Hepatocyte (in vitro differentiated cells): ENCODE data around the gene CCDC183. TPM values are rescaled to one million over a fixed set of nuclear protein-coding genes. Genes with fewer than 3 reads are reported as not detected.

Experiments
- DNase-seq: peaks from one replicate; pipeline ENCODE4 v3.0.0-alpha.2; 2016; ENCODE audit warnings: low spot score
- H2AFZ ChIP-seq: fragments of 200-600 bp; sonication (generic); 2 replicates; pipeline ENCODE4 v1.6.0; 2016; ENCODE audit warnings: antibody characterized with exemption, mild to moderate bottlenecking
- H3K27ac ChIP-seq: fragments of 200-600 bp; sonication (generic); 2 replicates; pipeline ENCODE4 v1.5.1; 2016; ENCODE audit warnings: mild to moderate bottlenecking
- H3K27me3 ChIP-seq: fragments of 200-600 bp; sonication (generic); 2 replicates; pipeline ENCODE4 v1.6.1; 2016
- H3K36me3 ChIP-seq: fragments of 200-600 bp; sonication (generic); replicated peaks from 2 replicates; pipeline ENCODE4 v1.5.1; 2016; ENCODE audit warnings: low read depth; ENCODE audit not compliant: insufficient read depth
- H3K4me1 ChIP-seq: fragments of 200-600 bp; sonication (generic); 2 replicates; pipeline ENCODE4 v1.5.1; 2016; ENCODE audit warnings: mild to moderate bottlenecking, moderate library complexity; ENCODE audit not compliant: insufficient read depth
- H3K4me2 ChIP-seq: fragments of 200-600 bp; sonication (generic); 2 replicates; pipeline ENCODE4 v1.6.0; 2016
- H3K4me3 ChIP-seq: fragments of 200-600 bp; sonication (generic); 2 replicates; pipeline ENCODE4 v1.5.1; 2016; ENCODE audit warnings: mild to moderate bottlenecking
- H3K79me2 ChIP-seq: fragments of 200-600 bp; sonication (generic); 2 replicates; pipeline ENCODE4 v1.6.0; 2017; ENCODE audit warnings: mild to moderate bottlenecking
- H3K9me2 ChIP-seq: fragments of 200-600 bp; sonication (generic); replicated peaks from 2 replicates; pipeline ENCODE4 v1.6.0; 2017; ENCODE audit warnings: mild to moderate bottlenecking; ENCODE audit not compliant: insufficient read depth
- H3K9me3 ChIP-seq: fragments of 200-600 bp; sonication (generic); 2 replicates; pipeline ENCODE4 v1.5.1; 2016; ENCODE audit warnings: low read depth, mild to moderate bottlenecking
- H4K20me1 ChIP-seq: fragments of 200-600 bp; sonication (generic); 2 replicates; pipeline ENCODE4 v1.6.0; 2016; ENCODE audit warnings: mild to moderate bottlenecking; ENCODE audit not compliant: insufficient read depth, poor library complexity, severe bottlenecking
- CTCF ChIP-seq: fragments of 200-600 bp; sonication (generic); IDR thresholded peaks from 2 replicates; pipeline ENCODE4 v1.5.1; 2016; ENCODE audit warnings: antibody characterized with exemption, mild to moderate bottlenecking; ENCODE audit not compliant: poor library complexity
- EZH2 ChIP-seq: fragments of 200-600 bp; sonication (generic); IDR thresholded peaks from 2 replicates; pipeline ENCODE4 v1.6.1; 2016; ENCODE audit warnings: antibody characterized with exemption, mild to moderate bottlenecking, borderline replicate concordance
- EZH2phosphoT487 ChIP-seq: fragments of 200-600 bp; sonication (generic); IDR thresholded peaks from one replicate; pipeline ENCODE4 v1.6.1; 2018; ENCODE audit warnings: antibody characterized with exemption, mild to moderate bottlenecking, low read depth, moderate library complexity; ENCODE audit not compliant: unreplicated experiment, severe bottlenecking
- WGBS: methylation state at CpG from one replicate; pipeline ENCODE4 v1.1.6; 2016; ENCODE audit warnings: low lambda C conversion rate; ENCODE audit errors: missing lambda C conversion rate; 5-methylcytosine and 5-hydroxymethylcytosine counted together
- polyA plus RNA-seq: library from polyadenylated mRNA; unstranded; fragments of >200 nt; fragmentation: Nextera tagmentation; extraction: Ambion mirVana; gene quantifications from 2 replicates; pipeline ENCODE4 v1.2.1, GENCODE V29; 2016
- total RNA-seq: library from RNA; depleted of rRNA; stranded (reverse); fragments of >200 nt; gene quantifications from 2 replicates; pipeline ENCODE4 v1.2.3, GENCODE V29; 2014

CCDC183 gene
- total and polyA plus RNA-seq, 2 experiments from 2014 or later = 17.7 to 32.1 TPM

- peaks cover 27% of the 10 kb centered on the region for H3K4me1 ChIP-seq
- H3K79me2 ChIP-seq = peaks cover 12% of the 10 kb centered on the region
- H3K4me3 ChIP-seq = no peak overlapping the region
- no peaks in the 10 kb centered on the region for H3K9me3 ChIP-seq
- peak overlapping the region; percentile 86 for H3K4me2 ChIP-seq
- no peak overlapping the region for H2AFZ ChIP-seq
- H4K20me1 ChIP-seq = peaks cover 12% of the 10 kb centered on the region
- no peaks in the 10 kb centered on the region for H3K36me3 ChIP-seq
- H3K27ac ChIP-seq = no peak overlapping the region
- 38% methylated on average over 79 of the region's 98 CpGs for WGBS
- TF ChIP-seq CTCF (no peak), EZH2 (no peak), EZH2phosphoT487 (no peak)
- no peak for DNase-seq
- H3K9me2 ChIP-seq = no peaks in the 10 kb centered on the region
- H3K27me3 ChIP-seq = no peaks in the 10 kb centered on the region
Observed at GRCh38 chr9:136846376-136847087, 50.4 kb downstream of the CCDC183 start.

- TF ChIP-seq EZH2phosphoT487 (no peak), CTCF (no peak), EZH2 (no peak)
- H3K27ac ChIP-seq = peak overlapping the region; percentile 92
- WGBS = 19% methylated on average over 27 of the region's 75 CpGs
- H4K20me1 ChIP-seq = peaks cover 12% of the 10 kb centered on the region
- no peaks in the 10 kb centered on the region for H3K9me2 ChIP-seq
- H3K27me3 ChIP-seq = no peaks in the 10 kb centered on the region
- no peaks in the 10 kb centered on the region for H3K36me3 ChIP-seq
- peaks cover 12% of the 10 kb centered on the region for H3K79me2 ChIP-seq
- peaks cover 20% of the 10 kb centered on the region for H3K4me1 ChIP-seq
- H3K4me3 ChIP-seq = peak overlapping the region; percentile 86
- peak; percentile 86 for DNase-seq
- H3K9me3 ChIP-seq = no peaks in the 10 kb centered on the region
- H3K4me2 ChIP-seq = peak overlapping the region; percentile 86
- H2AFZ ChIP-seq = peak overlapping the region; percentile 40
Observed at GRCh38 chr9:136847088-136847825, 51.1 kb downstream of the CCDC183 start.

GRCh38 chr9:136847826-136848392 lies 51.8 kb downstream of the CCDC183 start:
- H3K79me2 ChIP-seq = peaks cover 12% of the 10 kb centered on the region
- peak overlapping the region; percentile 86 for H3K4me3 ChIP-seq
- peaks cover 14% of the 10 kb centered on the region for H3K4me1 ChIP-seq
- peak overlapping the region; percentile 92 for H3K27ac ChIP-seq
- H3K4me2 ChIP-seq = peak overlapping the region; percentile 86
- TF ChIP-seq EZH2phosphoT487 (no peak), CTCF (no peak), EZH2 (no peak)
- H3K27me3 ChIP-seq = no peaks in the 10 kb centered on the region
- DNase-seq = peak; percentile 93
- peaks cover 12% of the 10 kb centered on the region for H4K20me1 ChIP-seq
- no peaks in the 10 kb centered on the region for H3K9me2 ChIP-seq
- 3% methylated on average over 45 of the region's 48 CpGs for WGBS
- peak overlapping the region; percentile 40 for H2AFZ ChIP-seq
- no peaks in the 10 kb centered on the region for H3K36me3 ChIP-seq
- no peaks in the 10 kb centered on the region for H3K9me3 ChIP-seq
